Liver (tissue), 3 donors: ENCODE data around the gene RNPC3.

Experiments used
- CTCF ChIP-seq: fragments of 150-350 bp; IDR thresholded peaks from 2 replicates; pipeline ENCODE4 v1.5.1; 2017; ENCODE audit warnings: improper control_type of control experiment, low read depth, low read length; ENCODE audit not compliant: missing input control
- JUND ChIP-seq, 2 donors: IDR thresholded peaks; 2 replicates each; pipeline ENCODE4 v1.6.1; 2016; ENCODE audit warnings: antibody characterized with exemption in 2 of 2
- donor health status: healthy.
- donor health status: healthy.

DNA sequence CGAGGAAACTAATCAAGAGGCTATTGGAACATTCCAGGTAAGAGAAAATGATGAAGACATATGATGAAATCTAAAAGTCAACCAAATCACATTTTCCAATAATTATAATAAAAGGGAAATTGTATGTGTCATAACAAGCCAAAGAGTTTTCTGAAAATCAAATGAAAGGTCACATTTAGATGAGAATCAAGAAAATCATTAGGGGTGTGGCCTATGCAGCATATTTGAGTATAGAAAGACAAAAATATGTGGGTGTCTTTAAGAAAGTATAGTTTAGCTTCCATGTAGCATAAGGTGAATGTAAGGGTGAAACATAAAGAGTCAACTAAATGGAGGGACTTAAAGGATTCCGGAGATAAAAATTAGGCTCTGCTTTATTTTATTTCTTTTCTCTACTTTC lies 9.2 kb upstream of the RNPC3 start:
- TF ChIP-seq CTCF = no peak
- TF ChIP-seq JUND (IDR thresholded peaks at IDR 0.05) = no peak
